ENCODE data around the gene PDE1C.
"Not testable (repeated sequence)": the region's sequence is repeated elsewhere in the genome, so short reads cannot be mapped to it uniquely, and the experiment has no call there.

PDE1C gene

GRCh38 chr7:32091608-32092210, 21.5 kb upstream of the PDE1C start:
- H3K27ac ChIP-seq = no peak overlapping the region
- TF ChIP-seq ZFX (IDR thresholded peaks at IDR 0.05; ENCODE audit: borderline replicate concordance) (no peak), CTCF (IDR thresholded peaks at IDR 0.05) (no peak)

GRCh38 chr7:32089678-32090077, 19.5 kb upstream of the PDE1C start:
- no peak overlapping the region for H3K27ac ChIP-seq
- TF ChIP-seq CTCF (IDR thresholded peaks at IDR 0.05) (no peak), ZFX (IDR thresholded peaks at IDR 0.05; ENCODE audit: borderline replicate concordance) (no peak)

- no peak overlapping the region for H3K27ac ChIP-seq
- TF ChIP-seq CTCF (IDR thresholded peaks at IDR 0.05) = no peak
- TF ChIP-seq ZFX (IDR thresholded peaks at IDR 0.05; ENCODE audit: borderline replicate concordance) = no peak
These were observed 19.0 kb upstream of the PDE1C start for GRCh38 chr7:32089256-32089655.

- TF ChIP-seq CTCF (IDR thresholded peaks at IDR 0.05) (no peak), ZFX (IDR thresholded peaks at IDR 0.05; ENCODE audit: borderline replicate concordance) (no peak)
These were observed 18.3 kb upstream of the PDE1C start for GRCh38 chr7:32088451-32088881.

GRCh38 chr7:32079510-32079909, 9.3 kb upstream of the PDE1C start:
- no peak for TF ChIP-seq CTCF (IDR thresholded peaks at IDR 0.05)
- no peak for TF ChIP-seq ZFX (IDR thresholded peaks at IDR 0.05; ENCODE audit: borderline replicate concordance)

More at GRCh38 chr7:32088451-32088881, 18.3 kb upstream of the PDE1C start:
- H3K27ac ChIP-seq = no peak overlapping the region

GRCh38 chr7:32078824-32079223, 8.6 kb upstream of the PDE1C start:
- H3K27ac ChIP-seq = no peak overlapping the region
- no peak for TF ChIP-seq CTCF (IDR thresholded peaks at IDR 0.05)
- no peak for TF ChIP-seq ZFX (IDR thresholded peaks at IDR 0.05; ENCODE audit: borderline replicate concordance)

More at GRCh38 chr7:32079510-32079909, 9.3 kb upstream of the PDE1C start:
- no peak overlapping the region for H3K27ac ChIP-seq

- H3K27ac ChIP-seq = no peak overlapping the region
- TF ChIP-seq CTCF (IDR thresholded peaks at IDR 0.05) (no peak), ZFX (IDR thresholded peaks at IDR 0.05; ENCODE audit: borderline replicate concordance) (no peak)
These were observed 7.6 kb upstream of the PDE1C start for GRCh38 chr7:32077806-32078205.

GRCh38 chr7:32076802-32077201, 6.6 kb upstream of the PDE1C start:
- H3K27ac ChIP-seq = not testable (repeated sequence)
